Caco-2 (cell line): ENCODE results near the gene DLG1. TPM values are rescaled to one million over a fixed set of nuclear protein-coding genes. Genes with fewer than 3 reads are reported as not detected.

Experiments
- BruUV-seq: library from RNA; stranded (reverse); fragments of 400-500 nt; replicated peaks from 2 replicates; lab custom pipeline; 2021; lab: Mats Ljungman, UMichigan
- CTCF ChIA-PET: fragments of 300-600 bp; sonication (Branson Sonifier 250); formaldehyde crosslinking; loops from one replicate; lab custom pipeline; 2022; ENCODE audit warnings: antibody characterized with exemption; lab: Charles Lee
- POLR2A ChIA-PET: fragments of 300-600 bp; sonication (Branson Sonifier 250); formaldehyde crosslinking; loops from one replicate; lab custom pipeline; 2022; ENCODE audit warnings: antibody characterized with exemption; lab: Charles Lee
- DNase-seq, 2 experiments: peaks; one replicate each; pipeline versions ENCODE4 v3.0.0 to v3.0.0-alpha.2; 2020 to 2022
- H3K27me3 ChIP-seq: replicated peaks from 2 replicates; pipeline ENCODE4 v1.6.0; 2011; ENCODE audit warnings: low read length; ENCODE audit not compliant: control insufficient read depth, insufficient read depth
- H3K36me3 ChIP-seq: 2 replicates; pipeline ENCODE4 v1.5.1; 2011; ENCODE audit warnings: low read length; ENCODE audit not compliant: control insufficient read depth, insufficient read depth
- H3K4me1 ChIP-seq: fragments of 250-450 bp; sonication (Bioruptor Pico); 2 replicates; pipeline ENCODE4 v1.5.1; 2020; ENCODE audit warnings: mild to moderate bottlenecking
- H3K4me3 ChIP-seq: 2 replicates; pipeline ENCODE4 v1.5.1; 2011; ENCODE audit warnings: low read depth, mild to moderate bottlenecking, control low read depth, low read length
- H3K9me3 ChIP-seq: fragments of 250-450 bp; sonication (Bioruptor Pico); 2 replicates; pipeline ENCODE4 v1.5.1; 2020; ENCODE audit warnings: mild to moderate bottlenecking, moderate library complexity
- H3K27ac Mint-ChIP-seq: one replicate; pipeline ENCODE4 v1.8.0; 2022; ENCODE audit warnings: mixed read lengths; ENCODE audit not compliant: unreplicated experiment
- H3K27me3 Mint-ChIP-seq: one replicate; pipeline ENCODE4 v1.8.0; 2022; ENCODE audit warnings: mixed read lengths; ENCODE audit not compliant: insufficient read depth, unreplicated experiment
- H3K36me3 Mint-ChIP-seq: one replicate; pipeline ENCODE4 v1.8.0; 2022; ENCODE audit warnings: mild to moderate bottlenecking, mixed read lengths; ENCODE audit not compliant: insufficient read depth, unreplicated experiment
- H3K4me1 Mint-ChIP-seq: one replicate; pipeline ENCODE4 v1.8.0; 2022; ENCODE audit warnings: low read depth, mixed read lengths; ENCODE audit not compliant: unreplicated experiment
- H3K4me3 Mint-ChIP-seq: one replicate; pipeline ENCODE4 v1.8.0; 2022; ENCODE audit warnings: mild to moderate bottlenecking, moderate library complexity, mixed read lengths; ENCODE audit not compliant: unreplicated experiment
- H3K9me3 Mint-ChIP-seq: one replicate; pipeline ENCODE4 v1.8.0; 2022; ENCODE audit warnings: mixed read lengths; ENCODE audit not compliant: unreplicated experiment
- intact Hi-C: fragments of 100-400 bp; cut with micrococcal nuclease; formaldehyde crosslinking; loops from one replicate; pipeline ENCODE4 v1.10.0; 2022; ENCODE audit not compliant: unreplicated experiment
- total RNA-seq: library from RNA; stranded (reverse); gene quantifications from 2 replicates; pipeline ENCODE4 v1.2.3, GENCODE V29; 2022
- TF ChIP-seq, protein P1 (sequence below), 2 experiments: fragments of 200-600 bp in 1 of 2; IDR thresholded peaks; 1 replicate in 1 of 2; 2 replicates in 1 of 2; pipeline versions ENCODE4 v1.5.1 to v1.8.0; 2011 to 2022; ENCODE audit warnings: antibody characterized with exemption in 1 of 2, control low read depth in 1 of 2, inconsistent platforms in 1 of 2, low read depth in 1 of 2, low read length in 1 of 2, mild to moderate bottlenecking in 1 of 2, moderate library complexity in 1 of 2; ENCODE audit not compliant: insufficient read depth in 1 of 2, severe bottlenecking in 1 of 2, unreplicated experiment in 1 of 2

Gene DLG1
- total RNA-seq, 1 experiment from 2014 or later = 167 TPM

DNA sequence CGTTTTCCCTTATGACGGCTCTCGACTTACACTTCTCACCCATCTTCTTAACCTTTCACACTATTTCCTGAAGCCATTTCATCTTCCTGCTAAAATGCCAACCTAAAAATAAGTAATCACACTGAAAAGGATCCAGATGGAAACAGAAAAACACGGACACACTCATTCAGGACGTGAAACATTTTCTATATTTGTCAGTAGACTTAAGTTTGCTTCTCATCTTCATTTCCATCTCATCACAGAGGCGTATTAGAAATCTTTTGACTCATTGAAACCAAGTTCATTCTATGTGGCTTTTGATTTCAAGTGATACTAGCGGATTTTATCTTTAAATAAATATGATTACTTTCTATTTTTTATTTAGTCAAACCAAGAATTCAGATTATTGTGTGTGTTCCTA is 27.4 kb upstream of the DLG1 start:
- Mint-ChIP-seq H3K36me3 (no peaks in the 10 kb centered on the region), H3K27ac (no peak overlapping the region), H3K9me3 (peaks cover 10% of the 10 kb centered on the region), H3K27me3 (no peaks in the 10 kb centered on the region), H3K4me1 (peaks cover 6% of the 10 kb centered on the region), H3K4me3 (no peak overlapping the region)
- Histone ChIP-seq H3K9me3 (no peaks in the 10 kb centered on the region), H3K4me1 (no peaks in the 10 kb centered on the region), H3K36me3 (no peaks in the 10 kb centered on the region), H3K27me3 (no peaks in the 10 kb centered on the region), H3K4me3 (no peak overlapping the region)
- no peak for DNase-seq
- TF ChIP-seq, protein P1, sequence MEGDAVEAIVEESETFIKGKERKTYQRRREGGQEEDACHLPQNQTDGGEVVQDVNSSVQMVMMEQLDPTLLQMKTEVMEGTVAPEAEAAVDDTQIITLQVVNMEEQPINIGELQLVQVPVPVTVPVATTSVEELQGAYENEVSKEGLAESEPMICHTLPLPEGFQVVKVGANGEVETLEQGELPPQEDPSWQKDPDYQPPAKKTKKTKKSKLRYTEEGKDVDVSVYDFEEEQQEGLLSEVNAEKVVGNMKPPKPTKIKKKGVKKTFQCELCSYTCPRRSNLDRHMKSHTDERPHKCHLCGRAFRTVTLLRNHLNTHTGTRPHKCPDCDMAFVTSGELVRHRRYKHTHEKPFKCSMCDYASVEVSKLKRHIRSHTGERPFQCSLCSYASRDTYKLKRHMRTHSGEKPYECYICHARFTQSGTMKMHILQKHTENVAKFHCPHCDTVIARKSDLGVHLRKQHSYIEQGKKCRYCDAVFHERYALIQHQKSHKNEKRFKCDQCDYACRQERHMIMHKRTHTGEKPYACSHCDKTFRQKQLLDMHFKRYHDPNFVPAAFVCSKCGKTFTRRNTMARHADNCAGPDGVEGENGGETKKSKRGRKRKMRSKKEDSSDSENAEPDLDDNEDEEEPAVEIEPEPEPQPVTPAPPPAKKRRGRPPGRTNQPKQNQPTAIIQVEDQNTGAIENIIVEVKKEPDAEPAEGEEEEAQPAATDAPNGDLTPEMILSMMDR (IDR thresholded peaks at IDR 0.05; ENCODE audit: insufficient read depth in 1 of 2, low read depth in 1 of 2, low read length in 1 of 2, severe bottlenecking in 1 of 2, unreplicated experiment in 1 of 2) = no peak
- CTCF ChIA-PET = no interaction called here
- no TSS peak for BruUV-seq
- POLR2A ChIA-PET = no interaction called here
- intact Hi-C loops = no loop called here

DNA sequence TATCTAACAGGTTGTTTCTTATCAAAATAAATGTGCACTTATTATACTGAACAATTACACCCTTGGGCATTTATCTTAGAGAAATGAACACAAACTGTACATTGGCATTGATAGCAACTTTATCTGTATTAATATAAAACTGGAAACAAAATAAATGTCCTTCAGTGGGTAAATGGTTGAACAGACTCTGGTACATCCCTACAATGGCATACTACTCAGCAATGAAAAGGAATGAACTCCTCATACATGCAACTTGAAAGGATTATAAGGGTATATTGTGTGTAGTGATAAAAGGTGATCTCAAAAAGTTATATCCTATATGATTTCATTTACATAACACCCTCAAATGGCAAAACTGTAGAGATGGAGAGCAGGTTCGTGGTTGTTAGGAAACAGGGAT is 23.7 kb upstream of the DLG1 start:
- H3K4me3 Mint-ChIP-seq = no peak overlapping the region
- H3K4me1 Mint-ChIP-seq = peaks cover 17% of the 10 kb centered on the region
- H3K27me3 Mint-ChIP-seq = no peaks in the 10 kb centered on the region

DNA sequence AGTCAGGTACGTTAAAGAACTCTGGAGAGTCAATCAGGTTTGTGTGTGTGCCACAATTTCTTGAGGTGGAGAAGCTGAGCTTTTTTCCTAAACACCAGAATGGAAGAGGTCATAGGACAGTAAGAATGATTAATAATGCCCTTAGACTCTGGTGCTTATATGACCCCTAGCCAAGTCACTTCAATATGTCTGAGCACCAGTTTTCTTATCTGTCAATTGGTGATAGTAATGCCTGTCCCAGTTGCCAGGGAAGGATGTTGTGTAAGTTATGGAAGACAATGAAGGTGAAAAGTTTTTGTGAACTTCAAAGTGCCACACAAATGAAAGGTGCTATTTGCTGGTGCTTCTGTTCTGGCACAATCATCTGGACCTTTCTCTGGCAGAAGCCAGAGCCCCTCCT is 22.2 kb upstream of the DLG1 start:
- no peak overlapping the region for H3K4me3 Mint-ChIP-seq
- H3K9me3 Mint-ChIP-seq = peaks cover 38% of the 10 kb centered on the region
- Histone ChIP-seq H3K36me3 (no peaks in the 10 kb centered on the region), H3K9me3 (peaks cover 4% of the 10 kb centered on the region; the same call in 1 of the 2 replicates), H3K27me3 (no peaks in the 10 kb centered on the region), H3K4me3 (no peak overlapping the region), H3K4me1 (peaks cover 14% of the 10 kb centered on the region)
- H3K4me1 Mint-ChIP-seq = peaks cover 26% of the 10 kb centered on the region
- H3K27me3 Mint-ChIP-seq = no peaks in the 10 kb centered on the region
- ChIA-PET POLR2A (no interaction called here), CTCF (no interaction called here)
- BruUV-seq = no TSS peak
- no peak for DNase-seq
- intact Hi-C loops = no loop called here
- no peaks in the 10 kb centered on the region for H3K36me3 Mint-ChIP-seq
- H3K27ac Mint-ChIP-seq = no peak overlapping the region
- TF ChIP-seq, protein P1 (IDR thresholded peaks at IDR 0.05; ENCODE audit: insufficient read depth in 1 of 2, low read depth in 1 of 2, low read length in 1 of 2, severe bottlenecking in 1 of 2, unreplicated experiment in 1 of 2) = no peak

More for the DNA sequence above, 23.7 kb upstream of the DLG1 start:
- ChIA-PET POLR2A (no interaction called here), CTCF (no interaction called here)
- Histone ChIP-seq H3K4me3 (no peak overlapping the region), H3K4me1 (peaks cover 9% of the 10 kb centered on the region), H3K9me3 (peaks cover 4% of the 10 kb centered on the region; the same call in 1 of the 2 replicates), H3K27me3 (no peaks in the 10 kb centered on the region), H3K36me3 (no peaks in the 10 kb centered on the region)
- TF ChIP-seq, protein P1 (IDR thresholded peaks at IDR 0.05; ENCODE audit: insufficient read depth in 1 of 2, low read depth in 1 of 2, low read length in 1 of 2, severe bottlenecking in 1 of 2, unreplicated experiment in 1 of 2) = no peak
- no TSS peak for BruUV-seq
- no peak overlapping the region for H3K27ac Mint-ChIP-seq
- peaks cover 29% of the 10 kb centered on the region for H3K9me3 Mint-ChIP-seq
- H3K36me3 Mint-ChIP-seq = no peaks in the 10 kb centered on the region
- no peak for DNase-seq
- intact Hi-C loops = no loop called here
